ENCODE results near the gene CHST11. TPM values are rescaled to one million over a fixed set of nuclear protein-coding genes. Genes with fewer than 3 reads are reported as not detected.
"Not testable (repeated sequence)": the region's sequence is repeated elsewhere in the genome, so short reads cannot be mapped to it uniquely, and the experiment has no call there.

Gene CHST11
- total and polyA plus RNA-seq, 9 donors: 4.0 to 39.9 (median 20.1) TPM

GRCh38 chr12:104608998-104609397, 152.2 kb downstream of the CHST11 start:
- Histone ChIP-seq H3K4me1 (ENCODE audit: insufficient read depth) (peaks cover 5% of the 10 kb centered on the region), H3K9me3 (no peaks in the 10 kb centered on the region), H3K4me3 (no peak overlapping the region), H3K36me3 (no peaks in the 10 kb centered on the region), H3K27ac (no peak overlapping the region), H3K27me3 (no peaks in the 10 kb centered on the region)
- intact Hi-C loops (cut with DNase I): no loop called here
- DNase-seq: no peak
- TF ChIP-seq EP300 (IDR thresholded peaks at IDR 0.05) (no peak), POLR2A (IDR thresholded peaks at IDR 0.05) (no peak)
- TF ChIP-seq, protein P1, sequence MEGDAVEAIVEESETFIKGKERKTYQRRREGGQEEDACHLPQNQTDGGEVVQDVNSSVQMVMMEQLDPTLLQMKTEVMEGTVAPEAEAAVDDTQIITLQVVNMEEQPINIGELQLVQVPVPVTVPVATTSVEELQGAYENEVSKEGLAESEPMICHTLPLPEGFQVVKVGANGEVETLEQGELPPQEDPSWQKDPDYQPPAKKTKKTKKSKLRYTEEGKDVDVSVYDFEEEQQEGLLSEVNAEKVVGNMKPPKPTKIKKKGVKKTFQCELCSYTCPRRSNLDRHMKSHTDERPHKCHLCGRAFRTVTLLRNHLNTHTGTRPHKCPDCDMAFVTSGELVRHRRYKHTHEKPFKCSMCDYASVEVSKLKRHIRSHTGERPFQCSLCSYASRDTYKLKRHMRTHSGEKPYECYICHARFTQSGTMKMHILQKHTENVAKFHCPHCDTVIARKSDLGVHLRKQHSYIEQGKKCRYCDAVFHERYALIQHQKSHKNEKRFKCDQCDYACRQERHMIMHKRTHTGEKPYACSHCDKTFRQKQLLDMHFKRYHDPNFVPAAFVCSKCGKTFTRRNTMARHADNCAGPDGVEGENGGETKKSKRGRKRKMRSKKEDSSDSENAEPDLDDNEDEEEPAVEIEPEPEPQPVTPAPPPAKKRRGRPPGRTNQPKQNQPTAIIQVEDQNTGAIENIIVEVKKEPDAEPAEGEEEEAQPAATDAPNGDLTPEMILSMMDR (IDR thresholded peaks at IDR 0.05): no peak
- WGBS, 3 donors: 93 to 96% (median 95%) methylated on average over 4 of the region's 4 CpGs

GRCh38 chr12:104609445-104609844, 152.7 kb downstream of the CHST11 start:
- Histone ChIP-seq H3K36me3 (no peaks in the 10 kb centered on the region), H3K4me1 (ENCODE audit: insufficient read depth) (peaks cover under 1% of the 10 kb centered on the region), H3K4me3 (no peak overlapping the region), H3K27ac (no peak overlapping the region), H3K9me3 (no peaks in the 10 kb centered on the region), H3K27me3 (no peaks in the 10 kb centered on the region)
- DNase-seq: no peak
- intact Hi-C loops (cut with DNase I): no loop called here
- TF ChIP-seq POLR2A (IDR thresholded peaks at IDR 0.05): no peak
- TF ChIP-seq EP300 (IDR thresholded peaks at IDR 0.05): no peak
- TF ChIP-seq, protein P1 (IDR thresholded peaks at IDR 0.05): no peak

DNA sequence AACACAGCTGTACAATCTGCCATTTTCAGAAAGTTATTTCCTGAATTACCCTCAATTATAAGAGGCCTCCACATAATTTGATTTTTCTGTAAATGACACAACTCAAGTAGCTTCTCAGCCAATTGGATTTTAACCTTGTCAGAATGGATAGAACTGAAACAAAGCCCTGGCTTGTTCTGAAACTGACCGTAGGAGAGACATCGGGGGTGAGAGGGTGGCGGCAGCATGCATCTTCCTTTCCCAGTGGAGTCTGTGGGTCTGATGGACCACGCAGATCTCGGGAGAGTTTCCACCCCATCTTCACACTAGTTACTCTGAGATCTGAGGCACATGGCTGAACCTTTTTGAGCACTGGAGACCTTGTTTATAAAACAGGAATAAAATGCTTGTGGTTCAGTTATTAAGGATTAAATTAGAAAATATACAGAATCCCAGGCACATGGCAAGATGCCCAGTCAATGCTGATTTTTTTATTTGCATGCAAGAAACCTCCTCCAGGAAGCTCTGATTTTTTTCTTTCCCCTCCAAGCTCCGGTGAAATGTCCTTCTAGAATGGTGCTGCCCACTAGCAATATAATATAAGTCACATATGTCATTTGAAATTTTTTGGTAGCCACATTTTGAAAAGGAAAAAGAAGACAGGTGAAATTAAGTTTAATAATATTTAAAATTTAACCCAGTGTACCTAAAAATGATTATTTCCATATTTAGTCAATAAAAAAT, 153.9 kb downstream of the CHST11 start:
- TF ChIP-seq POLR2A (IDR thresholded peaks at IDR 0.05) (no peak), EP300 (IDR thresholded peaks at IDR 0.05) (no peak)
- TF ChIP-seq, protein P1 (IDR thresholded peaks at IDR 0.05): no peak

GRCh38 chr12:104611671-104612070, 154.9 kb downstream of the CHST11 start:
- WGBS, 3 donors: 96 to 97% (median 97%) methylated on average over 12 of the region's 12 CpGs
- no peak for DNase-seq
- TF ChIP-seq POLR2A (IDR thresholded peaks at IDR 0.05) (no peak), EP300 (IDR thresholded peaks at IDR 0.05) (no peak)
- TF ChIP-seq, protein P1 (IDR thresholded peaks at IDR 0.05): no peak
- H3K27ac ChIP-seq: no peak overlapping the region
- intact Hi-C loops (cut with DNase I): no loop called here
- H3K27me3 ChIP-seq: no peaks in the 10 kb centered on the region
- H3K4me3 ChIP-seq: no peak overlapping the region
- no peaks in the 10 kb centered on the region for H3K4me1 ChIP-seq (ENCODE audit: insufficient read depth)
- no peaks in the 10 kb centered on the region for H3K9me3 ChIP-seq
- H3K36me3 ChIP-seq: no peaks in the 10 kb centered on the region

More for the DNA sequence above, 153.9 kb downstream of the CHST11 start:
- intact Hi-C loops (cut with DNase I): no loop called here
- H3K4me1 ChIP-seq (ENCODE audit: insufficient read depth): no peaks in the 10 kb centered on the region
- no peaks in the 10 kb centered on the region for H3K36me3 ChIP-seq
- no peak for DNase-seq
- WGBS, 3 donors: 95 to 98% (median 96%) methylated on average over 6 of the region's 6 CpGs
- no peak overlapping the region for H3K27ac ChIP-seq
- H3K4me3 ChIP-seq: no peak overlapping the region
- no peaks in the 10 kb centered on the region for H3K9me3 ChIP-seq
- H3K27me3 ChIP-seq: no peaks in the 10 kb centered on the region

- H3K27me3 ChIP-seq; H3K4me3 ChIP-seq; H3K4me1 ChIP-seq (ENCODE audit: insufficient read depth); DNase-seq; H3K27ac ChIP-seq; H3K9me3 ChIP-seq; intact Hi-C loops (cut with DNase I); H3K36me3 ChIP-seq: not testable (repeated sequence)
- 95 to 97% (median 96%) methylated on average over 3 of the region's 3 CpGs for WGBS, 3 donors
Observed at GRCh38 chr12:104613372-104613771, 156.6 kb downstream of the CHST11 start.

Data from ovary (tissue), 9 donors.